CD4-positive, alpha-beta T cell (primary cell): ENCODE measurements around the gene THTPA. TPM values are rescaled to one million over a fixed set of nuclear protein-coding genes. Genes with fewer than 3 reads are reported as not detected.

ENCODE experiments used
- ATAC-seq: fragments of 200-7000 bp; cut with Tn5 transposase; one replicate; pipeline ENCODE4 v1.10.0; 2022; ENCODE audit warnings: mild to moderate bottlenecking; ENCODE audit not compliant: poor library complexity
- CTCF ChIA-PET: fragments of 350-600 bp; sonication (Branson Sonifier 250); formaldehyde crosslinking; loops from one replicate; lab custom pipeline; 2021; ENCODE audit warnings: antibody characterized with exemption, inconsistent platforms; lab: Charles Lee
- POLR2A ChIA-PET: fragments of 350-600 bp; sonication (Branson Sonifier 250); formaldehyde crosslinking; loops from one replicate; lab custom pipeline; 2021; ENCODE audit warnings: antibody characterized with exemption, inconsistent platforms; lab: Charles Lee
- DNase-seq, 14 experiments: peaks; one replicate each; pipeline ENCODE4 v3.0.0-alpha.2; 2013 to 2020; ENCODE audit warnings: mixed read lengths in 2 of 14
- H3K27ac ChIP-seq, 2 donors: one replicate each; pipeline versions ENCODE4 v1.5.1 to v1.7.0; 2013; ENCODE audit warnings: low read length in 2 of 2, low read depth in 1 of 2, mild to moderate bottlenecking in 1 of 2
- H3K27me3 ChIP-seq, 2 experiments: 1 replicate in 1 of 2; 2 replicates in 1 of 2; pipeline versions ENCODE4 v1.6.1 to v1.7.0; 2013; ENCODE audit warnings: low read length in 2 of 2, control low read depth in 1 of 2, mild to moderate bottlenecking in 1 of 2, moderate library complexity in 1 of 2; ENCODE audit not compliant: insufficient read depth in 2 of 2, control insufficient read depth in 1 of 2
- H3K36me3 ChIP-seq: one replicate; pipeline ENCODE4 v1.6.1; 2013; ENCODE audit warnings: low read length, control low read depth; ENCODE audit not compliant: insufficient read depth
- H3K4me1 ChIP-seq: one replicate; pipeline ENCODE4 v1.6.1; 2013; ENCODE audit warnings: low read length, control low read depth; ENCODE audit not compliant: insufficient read depth
- H3K4me3 ChIP-seq: one replicate; pipeline ENCODE4 v1.5.1; 2013; ENCODE audit warnings: mild to moderate bottlenecking, low read length, moderate library complexity
- H3K9me3 ChIP-seq, 2 experiments: 1 replicate in 1 of 2; 2 replicates in 1 of 2; pipeline versions ENCODE4 v1.6.1 to v1.7.0; 2013; ENCODE audit warnings: low read length in 2 of 2, mild to moderate bottlenecking in 2 of 2, control low read depth in 1 of 2, moderate library complexity in 1 of 2; ENCODE audit not compliant: control insufficient read depth in 1 of 2, insufficient read depth in 1 of 2
- H3K27ac Mint-ChIP-seq: one replicate; pipeline ENCODE4 v1.8.0; 2020; ENCODE audit warnings: mixed read lengths
- H3K27me3 Mint-ChIP-seq: one replicate; pipeline ENCODE4 v1.8.0; 2021; ENCODE audit warnings: mixed read lengths
- H3K36me3 Mint-ChIP-seq: one replicate; pipeline ENCODE4 v1.8.0; 2021; ENCODE audit warnings: low read depth, mixed read lengths
- H3K4me1 Mint-ChIP-seq: one replicate; pipeline ENCODE4 v1.8.0; 2021; ENCODE audit warnings: low read depth, mixed read lengths
- H3K4me3 Mint-ChIP-seq: one replicate; pipeline ENCODE4 v1.8.0; 2020; ENCODE audit warnings: mild to moderate bottlenecking, mixed read lengths
- H3K9me3 Mint-ChIP-seq: one replicate; pipeline ENCODE4 v1.8.0; 2020; ENCODE audit warnings: mixed read lengths
- CTCF ChIP-seq: fragments of 200-600 bp; IDR thresholded peaks from one replicate; pipeline ENCODE4 v1.8.0; 2022; ENCODE audit warnings: antibody characterized with exemption, mild to moderate bottlenecking
- intact Hi-C, 2 experiments: fragments of 100-400 bp; cut with DNase I in 1 of 2; cut with micrococcal nuclease in 1 of 2; formaldehyde crosslinking; loops; one replicate each; pipeline versions ENCODE4 v1.15.1 to v1.9.0; 2023 to 2025; cut with DNase I, micrococcal nuclease
- total RNA-seq, 174 experiments: library from RNA in 2 of 174; stranded (reverse) in 2 of 174; gene quantifications; one replicate each; pipeline ENCODE4 v1.2.3 and lab custom pipeline; 2021 to 2026

THTPA gene
- total RNA-seq, 2 experiments from 2014 or later: 13.0 to 13.4 TPM

DNA sequence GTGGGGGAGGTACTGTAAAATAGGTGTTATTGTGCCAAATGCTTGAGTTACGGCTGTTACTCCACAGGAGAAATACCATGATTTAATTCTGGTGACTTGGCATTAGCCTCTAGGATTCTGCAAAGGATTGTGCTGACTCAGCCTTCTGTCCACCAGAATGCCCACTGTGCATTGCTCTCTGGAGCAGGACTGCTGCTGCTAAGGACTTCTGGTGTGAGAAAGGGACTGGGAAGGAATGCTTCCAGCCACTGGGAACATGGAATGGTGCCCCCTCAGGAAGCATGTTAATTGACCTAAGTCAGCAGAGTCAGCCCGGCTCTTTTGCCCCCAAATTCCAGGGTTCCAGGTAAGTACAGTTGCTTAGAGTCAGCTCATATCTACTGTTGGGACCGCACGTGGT, 37.4 kb upstream of the THTPA start:
- H3K4me3 ChIP-seq: no peak overlapping the region
- ChIA-PET CTCF (no interaction called here), POLR2A (no interaction called here)
- ATAC-seq: no peak
- no peaks in the 10 kb centered on the region for H3K36me3 ChIP-seq
- DNase-seq: no peak
- no peak overlapping the region for H3K27ac ChIP-seq
- Mint-ChIP-seq H3K27me3 (no peaks in the 10 kb centered on the region), H3K4me3 (no peak overlapping the region), H3K9me3 (no peaks in the 10 kb centered on the region), H3K36me3 (no peaks in the 10 kb centered on the region), H3K4me1 (peaks cover 4% of the 10 kb centered on the region), H3K27ac (no peak overlapping the region)
- no peak for TF ChIP-seq CTCF
- intact Hi-C loops: no loop called here
- no peaks in the 10 kb centered on the region for H3K27me3 ChIP-seq
- H3K9me3 ChIP-seq: no peaks in the 10 kb centered on the region
- H3K4me1 ChIP-seq: no peaks in the 10 kb centered on the region

- no peak overlapping the region for H3K4me3 Mint-ChIP-seq
- no peaks in the 10 kb centered on the region for H3K36me3 ChIP-seq
- H3K9me3 ChIP-seq: no peaks in the 10 kb centered on the region
- ATAC-seq: no peak
- TF ChIP-seq CTCF: no peak
- intact Hi-C loops: no loop called here
- H3K27me3 Mint-ChIP-seq: no peaks in the 10 kb centered on the region
- H3K4me1 ChIP-seq: no peaks in the 10 kb centered on the region
- ChIA-PET CTCF (no interaction called here), POLR2A (no interaction called here)
- no peak for DNase-seq
- no peak overlapping the region for H3K27ac Mint-ChIP-seq
- no peak overlapping the region for H3K27ac ChIP-seq
- H3K36me3 Mint-ChIP-seq: no peaks in the 10 kb centered on the region
- no peaks in the 10 kb centered on the region for H3K27me3 ChIP-seq
- no peak overlapping the region for H3K4me3 ChIP-seq
- no peaks in the 10 kb centered on the region for H3K4me1 Mint-ChIP-seq
- no peaks in the 10 kb centered on the region for H3K9me3 Mint-ChIP-seq
Measured at GRCh38 chr14:23520899-23521533, 35.1 kb upstream of the THTPA start.

- H3K36me3 Mint-ChIP-seq: no peaks in the 10 kb centered on the region
- intact Hi-C loops: no loop called here
- H3K27ac ChIP-seq: no peak overlapping the region
- no peaks in the 10 kb centered on the region for H3K27me3 ChIP-seq
- no peaks in the 10 kb centered on the region for H3K36me3 ChIP-seq
- no peak for ATAC-seq
- H3K9me3 ChIP-seq: no peaks in the 10 kb centered on the region
- ChIA-PET CTCF (no interaction called here), POLR2A (no interaction called here)
- H3K4me1 ChIP-seq: no peaks in the 10 kb centered on the region
- H3K27me3 Mint-ChIP-seq: no peaks in the 10 kb centered on the region
- no peaks in the 10 kb centered on the region for H3K4me1 Mint-ChIP-seq
- no peak for TF ChIP-seq CTCF
- H3K9me3 Mint-ChIP-seq: no peaks in the 10 kb centered on the region
- H3K4me3 ChIP-seq: no peak overlapping the region
- no peak overlapping the region for H3K4me3 Mint-ChIP-seq
- DNase-seq: no peak
- H3K27ac Mint-ChIP-seq: no peak overlapping the region
Measured at GRCh38 chr14:23521785-23522640, 34.1 kb upstream of the THTPA start.
